HG03280 (cell line): ENCODE data around the gene KRTAP19-5.
"Not testable (repeated sequence)": the region's sequence is repeated elsewhere in the genome, so short reads cannot be mapped to it uniquely, and the experiment has no call there.

Experiments
- ATAC-seq: cut with Tn5 transposase; IDR thresholded peaks from one replicate; pipeline ENCODE4 v1.9.1; 2021; ENCODE audit warnings: mild to moderate bottlenecking, moderate library complexity; ENCODE audit not compliant: unreplicated experiment

The KRTAP19-5 gene

GRCh38 chr21:30502041-30502440 is at the start of gene KRTAP19-5:
Gene KRTAP19-5, minus strand, starts transcription at chr21:30502141. Its CDS starts 51 bp downstream, at chr21:30502090.
- ATAC-seq: no peak

- ATAC-seq: no peak
Observed at GRCh38 chr21:30541764-30542163, 39.8 kb upstream of the KRTAP19-5 start, which contains the start of gene KRTAP19-6. Gene KRTAP19-6, minus strand, starts transcription at chr21:30541864. Its CDS starts 31 bp downstream, at chr21:30541833.

- no peak for ATAC-seq
Observed at GRCh38 chr21:30518876-30519275, 16.9 kb upstream of the KRTAP19-5 start.

- no peak for ATAC-seq
Observed at GRCh38 chr21:30515681-30516080, 13.7 kb upstream of the KRTAP19-5 start.

GRCh38 chr21:30505621-30506205 is 3.8 kb upstream of the KRTAP19-5 start:
- not testable (repeated sequence) for ATAC-seq

GRCh38 chr21:30497065-30497464 is 4.9 kb downstream of the KRTAP19-5 start, which contains the start of gene KRTAP19-4:
Gene KRTAP19-4, minus strand, starts transcription at chr21:30497165. Its CDS starts 55 bp downstream, at chr21:30497110.
- no peak for ATAC-seq

- no peak for ATAC-seq
Observed at GRCh38 chr21:30491963-30492428, 9.9 kb downstream of the KRTAP19-5 start, which contains the start of gene KRTAP19-3. Gene KRTAP19-3, minus strand, starts transcription at chr21:30492013. Its CDS starts 56 bp downstream, at chr21:30491957.

GRCh38 chr21:30487336-30487735 is 14.6 kb downstream of the KRTAP19-5 start, which contains the start of gene KRTAP19-2:
Gene KRTAP19-2, minus strand, starts transcription at chr21:30487436. Its CDS starts 88 bp downstream, at chr21:30487348.
- ATAC-seq: no peak

GRCh38 chr21:30486180-30486579 is 15.8 kb downstream of the KRTAP19-5 start:
- ATAC-seq: no peak

- no peak for ATAC-seq
Observed at GRCh38 chr21:30482130-30482529, 19.8 kb downstream of the KRTAP19-5 start.

GRCh38 chr21:30480145-30480544 is 21.8 kb downstream of the KRTAP19-5 start, which contains the start of gene KRTAP19-1:
Gene KRTAP19-1, minus strand, starts transcription at chr21:30480367. Its CDS starts 50 bp downstream, at chr21:30480317.
- no peak for ATAC-seq

GRCh38 chr21:30479259-30479658 is 22.7 kb downstream of the KRTAP19-5 start:
- no peak for ATAC-seq

- no peak for ATAC-seq
Observed at GRCh38 chr21:30478004-30478403, 23.9 kb downstream of the KRTAP19-5 start.

- ATAC-seq: no peak
Observed at GRCh38 chr21:30468900-30469714, 32.8 kb downstream of the KRTAP19-5 start.

- no peak for ATAC-seq
Observed at GRCh38 chr21:30463713-30464112, 38.2 kb downstream of the KRTAP19-5 start.
